Left renal cortex interstitium (tissue), 4 donors: ENCODE results near the gene POLR1D. TPM values are rescaled to one million over a fixed set of nuclear protein-coding genes. Genes with fewer than 3 reads are reported as not detected.

Experiments used
- DNase-seq, 4 donors: peaks; one replicate each; pipeline ENCODE4 v3.0.0-alpha.2; 2013; ENCODE audit warnings: low read depth in 4 of 4, low spot score in 2 of 4, missing footprints in 1 of 4
- polyA plus RNA-seq, 4 donors: library from polyadenylated mRNA; unstranded; fragments of 120-200 nt; gene quantifications; one replicate each; pipeline ENCODE4 v1.2.1, GENCODE V29; 2013; ENCODE audit not compliant: insufficient read length in 4 of 4

Gene POLR1D
- polyA plus RNA-seq, 4 donors, result 111 to 156 (median 134) TPM

DNA sequence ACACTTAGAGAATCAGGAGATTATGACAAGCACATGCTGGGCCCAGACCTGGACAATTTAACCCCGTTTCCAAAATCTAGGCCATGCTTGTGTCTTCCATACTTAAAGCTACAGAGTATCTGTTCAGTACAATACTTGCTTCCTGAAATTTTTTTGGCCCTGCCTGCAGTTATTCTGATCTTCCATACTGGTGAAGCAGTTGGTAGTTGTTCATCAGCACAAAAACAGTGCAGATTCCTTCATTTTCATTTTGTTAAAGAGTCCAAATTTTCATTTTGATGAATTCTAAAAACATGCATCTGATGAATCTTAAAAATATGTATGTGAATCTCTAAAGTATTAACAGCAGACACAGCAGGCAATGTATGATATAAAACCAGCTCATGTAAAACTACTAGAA lies 49.2 kb downstream of the POLR1D start:
- no peak for DNase-seq

GRCh38 chr13:27672025-27672424 lies 50.3 kb downstream of the POLR1D start:
- DNase-seq, result no peak

Other genes starting within 250 kb of the POLR1D start
- gene GTF3A, start 197.3 kb upstream of the POLR1D start, polyA plus RNA-seq, result 10 to 100 TPM; 80.7 to 85.3 (median 83.4) TPM
- 10 to 100 TPM; 67.2 to 90.8 (median 78.7) TPM for gene MTIF3, start 171.3 kb upstream of the POLR1D start, polyA plus RNA-seq
- 10 to 100 TPM; 11.2 to 13.5 (median 12.0) TPM for gene LNX2, start 1.4 kb upstream of the POLR1D start, polyA plus RNA-seq
- gene GSX1, start 170.6 kb downstream of the POLR1D start, polyA plus RNA-seq, result not detected